ENCODE measurements around the gene SPEF2.
A peak's percentile ranks its signal among the peaks of the same experiment; 100 is the strongest.

SPEF2 gene

DNA sequence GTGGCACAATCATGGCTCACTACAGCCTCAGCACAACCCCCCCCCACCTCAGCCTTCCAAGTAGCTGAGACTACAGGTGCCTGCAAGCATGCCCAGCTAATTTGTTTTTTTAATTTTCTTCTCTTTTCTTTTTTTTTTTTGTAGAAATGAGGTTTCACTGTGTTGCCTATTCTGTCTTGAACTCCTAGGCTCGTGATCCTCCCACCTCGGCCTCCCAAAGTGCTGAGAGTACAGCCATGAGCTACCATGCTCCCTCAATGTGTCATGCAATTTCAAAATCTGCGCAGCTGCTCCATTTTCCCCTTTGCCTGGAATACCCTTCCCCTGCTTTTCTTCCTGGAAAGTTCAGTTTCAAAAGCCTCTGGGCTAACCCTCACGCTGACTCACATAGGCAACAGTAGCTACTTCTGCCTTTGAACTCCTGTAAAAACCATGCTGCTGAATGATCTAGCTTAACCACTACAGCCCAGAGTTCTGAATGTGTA is 168.0 kb downstream of the SPEF2 start:
- no peak for DNase-seq

DNA sequence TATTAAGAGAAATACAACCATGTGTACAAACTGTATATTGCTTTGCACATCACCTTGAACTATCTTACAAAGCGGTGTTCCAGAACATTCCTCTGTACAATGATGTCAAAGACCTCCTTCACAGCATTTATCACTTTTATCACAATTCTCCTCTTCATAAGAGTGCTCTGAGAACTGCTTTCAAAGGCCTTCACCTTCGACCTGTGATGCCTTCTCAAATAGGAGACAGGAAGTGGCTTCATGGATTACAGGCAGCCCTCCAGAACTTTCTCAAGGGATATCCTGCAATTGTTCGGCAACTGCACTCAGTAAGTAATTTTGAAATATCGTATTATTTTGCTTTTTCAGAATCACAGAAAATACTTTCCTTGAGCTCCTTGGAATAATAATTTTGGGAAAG is 171.1 kb downstream of the SPEF2 start:
- no peak for DNase-seq

DNA sequence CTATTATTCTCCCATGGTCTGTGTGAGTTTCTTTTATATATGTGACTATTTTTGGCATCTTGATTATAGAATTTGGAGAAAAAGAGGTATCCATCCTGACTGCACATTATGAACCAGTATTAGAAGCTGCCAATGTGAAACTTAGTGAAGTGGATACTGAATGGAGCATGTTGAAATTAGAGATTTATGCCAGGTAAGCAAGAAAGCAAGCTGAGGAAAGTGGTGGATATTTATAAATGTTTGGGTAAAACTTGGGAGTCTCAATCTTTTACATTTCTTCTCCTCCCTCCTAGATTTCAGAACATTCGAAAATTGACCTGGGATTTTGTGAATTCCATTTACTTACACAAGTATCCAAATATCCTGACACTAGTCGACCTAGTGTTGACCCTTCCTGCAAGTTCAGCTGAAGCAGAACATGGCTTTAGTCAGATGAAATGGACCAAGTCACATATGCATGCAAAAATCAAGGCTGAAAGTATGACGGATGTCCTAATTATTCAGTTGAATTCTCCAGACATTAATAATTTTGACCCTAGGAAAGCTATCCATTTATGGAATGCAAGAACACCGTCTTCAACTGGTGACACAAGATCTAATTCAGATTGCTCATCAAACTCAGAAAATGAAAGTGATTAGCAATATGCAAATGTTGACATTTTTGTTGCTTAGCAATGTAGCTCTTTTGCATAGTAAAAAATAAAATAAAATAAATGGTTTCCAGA is 172.2 kb downstream of the SPEF2 start:
- DNase-seq, result no peak

DNA sequence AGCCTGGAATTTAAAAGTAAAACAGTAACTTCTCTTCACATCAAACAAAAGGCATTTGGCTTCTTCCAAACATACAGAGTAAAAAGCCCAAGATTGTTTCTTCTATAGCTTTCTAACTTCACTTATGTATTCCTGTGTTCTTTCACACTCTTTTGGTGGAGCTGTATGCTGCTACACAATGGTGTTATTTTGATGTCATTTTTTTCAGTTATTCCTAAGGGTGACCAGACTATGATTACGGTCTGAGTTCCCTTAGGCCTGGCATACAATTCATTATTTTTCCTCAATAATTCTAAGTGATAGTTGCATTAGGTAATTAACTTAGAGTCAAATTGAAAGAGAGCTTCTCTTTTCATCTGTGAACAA is 172.8 kb downstream of the SPEF2 start:
- DNase-seq, result no peak

DNA sequence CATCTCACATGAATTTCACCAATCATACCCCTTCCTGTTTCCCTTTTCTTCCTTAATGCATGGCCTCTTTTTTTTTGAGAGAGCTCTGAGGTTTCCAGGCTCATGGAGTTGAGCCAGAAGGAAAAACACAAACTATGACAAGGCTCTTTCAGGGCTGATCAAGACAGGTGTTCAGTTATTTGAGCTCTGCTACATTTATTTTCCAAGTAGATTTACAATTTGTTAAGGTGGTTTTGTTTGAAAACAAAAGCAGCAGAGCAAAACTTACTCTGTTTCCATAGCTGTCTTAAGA is 176.6 kb downstream of the SPEF2 start:
- no peak for DNase-seq

DNA sequence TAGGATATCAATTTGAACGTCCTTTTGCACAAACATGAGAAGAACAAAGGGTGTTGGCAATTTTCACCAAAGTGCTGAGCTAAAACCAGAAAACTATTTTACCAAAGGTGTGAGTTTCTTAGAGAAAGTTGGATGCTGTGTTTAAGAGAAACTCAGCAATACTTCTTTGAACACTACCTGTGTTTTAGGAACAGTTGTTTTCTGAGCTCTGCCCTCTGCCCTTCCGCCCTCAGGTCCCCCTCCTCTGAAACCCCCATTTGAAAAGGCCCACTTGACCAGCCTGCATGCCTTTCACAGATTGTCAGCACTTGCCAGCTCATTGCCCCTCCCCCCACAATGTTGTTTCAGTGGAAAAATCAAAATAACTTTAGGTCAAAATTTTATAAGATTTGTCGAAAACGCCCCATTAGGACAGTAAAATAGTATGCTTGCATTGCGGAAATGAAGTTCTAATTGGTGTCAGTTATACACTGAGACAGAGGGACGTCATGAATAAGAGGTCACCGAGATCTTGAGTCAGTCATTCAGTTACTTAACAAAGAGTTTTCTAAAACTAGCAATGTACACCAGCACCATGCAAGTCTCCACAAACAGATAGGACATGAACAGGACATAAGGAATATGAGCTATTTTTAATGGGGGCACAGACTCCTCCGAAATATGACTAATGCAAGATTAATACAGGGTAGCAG is 177.2 kb downstream of the SPEF2 start:
- no peak for DNase-seq

DNA sequence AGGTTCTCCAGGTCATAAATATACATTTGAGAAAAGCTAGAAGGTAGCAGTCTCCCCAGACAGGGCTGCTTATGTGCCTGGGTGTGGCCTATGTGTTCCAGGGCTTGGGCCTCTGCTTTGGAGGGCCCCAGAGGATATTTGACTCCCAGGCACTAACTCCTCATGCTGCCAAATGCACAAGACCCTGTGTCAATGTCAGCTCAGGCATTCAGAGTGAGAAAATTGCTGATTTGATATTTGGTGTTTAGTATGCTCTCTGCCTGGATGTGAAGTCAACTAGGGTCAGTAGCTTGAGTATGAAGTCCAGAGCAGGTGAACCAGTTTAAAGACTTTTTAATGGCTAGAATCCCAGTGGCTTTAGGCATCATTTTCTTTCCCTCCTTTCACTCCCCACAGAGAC is 181.5 kb downstream of the SPEF2 start:
- no peak for DNase-seq

DNA sequence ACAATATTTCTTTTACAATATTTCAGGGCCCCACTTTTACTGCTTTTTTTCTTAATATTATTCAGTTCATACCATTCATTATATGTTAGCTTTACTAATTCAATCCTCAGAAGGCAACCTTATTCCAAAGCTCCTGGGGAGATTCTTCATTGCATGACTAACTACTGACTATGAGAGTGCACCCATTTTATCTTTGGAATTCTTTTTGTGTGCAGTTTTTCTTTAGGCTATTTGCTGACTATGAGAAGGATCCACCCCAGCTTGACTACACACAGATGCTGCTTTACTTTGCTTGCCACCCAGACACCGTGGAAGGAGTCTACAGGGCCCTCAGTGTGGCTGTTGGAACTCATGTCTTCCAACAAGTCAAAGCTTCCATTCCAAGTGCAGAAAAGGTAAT is 182.1 kb downstream of the SPEF2 start:
- DNase-seq, result no peak

DNA sequence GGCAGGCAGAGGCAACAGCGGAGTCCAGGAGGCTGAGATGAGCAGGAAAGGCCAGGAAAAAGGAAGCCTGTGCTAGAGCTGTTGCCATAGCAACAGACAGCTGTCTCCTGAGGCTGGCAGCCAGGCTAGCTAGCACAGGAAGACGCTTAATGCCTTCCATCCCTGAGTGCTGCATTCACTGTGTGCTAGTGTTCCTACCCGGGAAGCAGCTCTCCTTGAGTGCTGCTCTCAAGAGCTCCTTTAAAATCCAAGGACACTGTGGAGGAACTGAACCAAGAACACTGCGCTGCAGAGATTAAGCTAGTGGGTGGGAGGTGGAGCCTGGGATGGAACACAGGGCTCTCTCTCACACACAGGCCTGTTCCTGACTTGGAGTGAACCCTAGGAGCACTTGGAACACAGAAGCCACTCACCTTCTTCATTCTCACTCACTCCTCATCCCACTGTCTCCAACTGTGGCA is 185.6 kb downstream of the SPEF2 start:
- DNase-seq, result peak; percentile 87

DNA sequence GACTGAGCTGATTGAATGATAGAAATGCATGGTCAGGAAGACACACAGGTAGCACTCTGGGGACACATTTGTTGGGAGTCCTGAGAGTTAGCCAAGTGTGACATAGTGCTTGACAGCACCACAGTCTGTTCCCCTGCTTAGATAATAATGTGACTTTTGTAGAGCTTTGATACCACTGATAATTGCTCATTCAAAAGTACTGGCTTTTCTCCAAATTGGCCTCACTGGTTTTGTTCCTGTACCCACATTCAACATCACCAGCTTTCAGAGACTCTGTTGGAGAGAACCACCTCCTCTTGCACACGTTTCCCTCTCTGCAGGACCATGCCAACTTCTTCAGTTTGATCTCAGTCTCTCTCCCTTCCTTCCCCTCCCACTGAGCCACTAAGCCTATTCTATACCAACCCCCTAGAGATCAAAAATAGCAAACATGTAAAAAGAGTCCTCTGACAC is 186.6 kb downstream of the SPEF2 start:
- no peak for DNase-seq

DNA sequence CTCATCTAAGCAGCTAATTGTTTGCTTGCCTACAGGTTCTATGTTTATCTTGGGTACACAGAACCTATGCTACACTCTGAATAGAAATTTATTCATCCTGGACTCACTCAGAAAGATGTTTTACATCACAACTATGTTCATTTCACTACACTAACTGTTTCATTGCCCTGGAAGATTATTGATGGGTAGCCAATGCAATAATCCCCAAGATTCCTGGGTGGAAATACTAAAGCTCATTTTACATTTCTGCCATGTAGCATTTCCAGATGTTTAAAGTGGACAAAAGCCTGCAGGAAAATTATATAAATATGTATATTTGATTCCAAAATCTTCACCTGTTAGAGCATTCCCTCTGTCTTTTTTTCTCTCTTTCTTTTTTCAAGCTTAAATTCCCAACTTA is 187.2 kb downstream of the SPEF2 start:
- no peak for DNase-seq

DNA sequence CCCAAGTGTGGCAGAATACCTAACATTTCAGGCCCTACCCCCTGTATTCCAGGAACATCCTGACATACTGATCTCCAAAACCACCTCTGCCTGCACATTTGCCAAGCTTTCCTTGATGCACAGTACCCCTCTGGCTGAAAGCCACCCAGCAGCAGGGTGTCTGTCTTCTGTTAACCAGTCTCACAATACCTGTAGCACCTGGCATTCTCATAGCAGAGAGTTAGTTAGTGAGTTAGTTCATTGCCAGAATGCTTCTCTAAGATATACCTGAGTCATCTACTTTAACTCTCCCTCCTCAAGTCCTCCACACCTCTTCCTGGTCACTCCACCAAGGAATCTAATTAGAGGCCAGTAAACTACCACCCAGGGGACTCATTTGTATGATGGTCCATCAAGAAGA is 192.9 kb downstream of the SPEF2 start:
- DNase-seq, result no peak

DNA sequence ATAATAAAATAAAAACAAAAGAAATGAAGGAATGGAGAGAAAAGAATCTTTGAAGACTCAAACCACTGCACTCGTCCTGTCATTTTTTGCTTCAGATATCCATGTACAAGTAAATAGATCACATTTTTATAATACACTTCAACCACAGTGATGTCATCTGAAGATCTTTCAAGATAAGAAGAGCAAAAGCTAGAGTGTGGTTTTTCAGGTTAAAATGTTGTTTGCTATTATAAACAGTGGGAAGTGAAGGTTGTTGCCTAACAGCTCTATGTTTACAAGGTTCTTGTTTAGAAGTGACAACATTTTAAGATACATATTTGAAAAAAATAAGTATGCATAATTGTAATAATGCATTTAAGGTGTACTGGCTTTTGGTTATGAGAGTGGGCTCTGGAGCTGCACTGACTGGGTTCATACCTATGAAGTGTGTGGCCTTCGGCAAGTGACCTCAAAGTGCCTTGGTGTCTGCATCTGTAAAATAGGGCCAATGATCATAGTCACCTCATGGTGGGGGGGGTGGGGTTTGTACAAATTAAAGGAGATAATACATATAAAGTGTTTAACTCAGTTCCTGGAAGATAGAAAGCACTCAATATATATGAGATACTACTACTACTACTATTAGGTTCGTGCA is 193.6 kb downstream of the SPEF2 start:
- no peak for DNase-seq

DNA sequence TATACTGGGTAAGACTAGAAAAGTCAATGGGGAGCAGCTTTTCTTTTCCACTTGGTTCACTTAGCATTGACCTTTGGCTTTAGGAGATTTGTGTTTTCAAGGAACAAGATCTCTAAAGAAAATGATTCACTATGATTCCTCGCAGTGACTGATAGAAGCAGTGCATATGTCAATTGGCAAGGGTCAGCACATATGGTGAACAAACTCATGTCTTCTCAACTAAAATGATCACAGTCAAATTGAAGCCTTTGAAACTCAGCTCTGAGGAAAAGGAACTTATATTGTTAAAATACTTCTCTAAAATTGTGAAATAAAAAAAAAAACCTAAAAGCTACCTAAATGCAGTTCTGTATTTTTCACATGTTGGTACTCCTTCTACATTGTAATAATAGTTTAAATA is 195.9 kb downstream of the SPEF2 start:
- no peak for DNase-seq

DNA sequence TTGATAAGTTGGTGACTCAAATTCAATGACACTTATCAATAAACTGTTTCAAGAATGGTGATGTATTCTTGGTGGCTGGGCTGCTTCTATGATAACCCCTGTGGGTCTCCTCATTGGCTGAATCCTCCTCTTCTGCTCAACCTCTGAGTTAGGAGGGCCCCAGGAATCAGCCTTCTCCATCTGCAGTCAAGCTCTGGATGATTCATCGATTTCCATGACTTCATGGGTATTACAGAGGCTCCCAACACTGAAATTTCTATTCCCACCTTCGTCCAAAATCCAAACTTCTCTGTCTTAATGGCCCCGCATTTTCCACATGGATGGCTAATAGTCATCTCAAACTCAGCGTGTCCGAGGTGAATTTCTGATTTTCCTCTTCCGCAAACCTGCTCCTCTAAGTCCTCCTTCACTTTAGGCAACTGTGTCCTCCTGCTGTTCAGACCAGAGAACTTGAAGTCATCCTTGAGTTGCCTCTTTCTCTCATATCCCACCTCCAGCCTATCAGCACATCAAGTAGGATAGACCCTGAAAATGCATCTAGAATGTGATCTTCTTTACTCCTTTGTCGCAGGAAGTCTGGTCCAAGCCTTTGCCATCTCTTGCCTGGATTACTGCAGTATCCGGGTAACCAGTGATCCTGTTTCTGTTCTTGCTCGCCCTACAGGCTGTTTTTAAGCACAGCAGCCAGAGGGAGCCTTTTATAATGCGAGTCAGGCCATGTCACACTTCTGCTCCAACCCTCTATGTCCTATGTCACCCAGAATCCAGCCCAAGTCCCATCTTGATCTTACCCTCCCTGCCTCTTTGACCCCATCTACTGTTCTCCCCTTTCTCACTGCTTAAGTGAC is 197.7 kb downstream of the SPEF2 start:
- DNase-seq, result no peak

DNA sequence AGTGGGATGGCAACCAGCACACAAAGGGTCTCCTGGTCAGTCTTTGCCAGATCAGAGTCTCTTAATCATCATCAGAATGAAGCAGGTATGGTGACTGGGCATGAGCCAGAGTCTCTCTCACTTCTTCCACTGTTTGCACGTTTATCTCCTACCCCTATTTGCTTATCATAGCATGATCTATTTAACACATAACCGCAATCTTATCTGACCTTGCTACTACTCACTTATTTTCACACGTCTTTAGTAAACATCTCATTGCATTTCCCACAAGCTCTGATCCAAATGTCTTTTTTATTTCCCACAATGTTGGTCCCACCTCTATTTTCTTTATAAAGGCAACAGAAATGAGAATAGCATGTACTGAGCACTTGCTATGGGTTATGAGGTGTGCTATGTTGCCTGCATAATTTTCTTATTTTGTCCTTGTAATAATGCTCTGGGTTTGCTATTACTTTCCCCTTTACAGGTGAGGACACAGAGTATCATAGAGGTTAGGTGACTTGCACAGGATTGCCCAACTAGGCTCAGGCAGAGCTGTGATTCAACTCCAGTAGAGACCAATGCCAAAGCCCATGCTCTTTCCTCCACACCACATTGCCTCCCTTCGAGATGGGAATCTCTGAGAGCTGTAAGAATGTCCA is 199.3 kb downstream of the SPEF2 start:
- DNase-seq, result no peak

DNA sequence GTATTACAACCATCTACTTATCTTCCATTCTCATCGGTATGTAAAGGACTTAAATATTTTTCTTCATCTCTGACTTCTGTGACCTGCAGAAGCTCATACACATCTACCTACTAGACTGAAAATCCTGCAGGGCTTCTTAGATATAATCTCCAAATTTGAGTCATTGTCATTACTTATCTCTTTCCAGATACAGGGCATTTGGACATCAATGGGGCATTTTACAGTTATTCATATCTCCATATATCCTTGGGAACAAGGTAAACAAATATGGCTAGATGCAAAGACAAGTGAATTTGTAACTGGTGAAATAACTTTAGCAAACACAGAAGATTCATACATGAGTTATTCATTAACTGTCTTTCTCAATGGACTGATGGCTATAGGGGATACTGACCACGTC is 201.4 kb downstream of the SPEF2 start:
- DNase-seq, result no peak

DNA sequence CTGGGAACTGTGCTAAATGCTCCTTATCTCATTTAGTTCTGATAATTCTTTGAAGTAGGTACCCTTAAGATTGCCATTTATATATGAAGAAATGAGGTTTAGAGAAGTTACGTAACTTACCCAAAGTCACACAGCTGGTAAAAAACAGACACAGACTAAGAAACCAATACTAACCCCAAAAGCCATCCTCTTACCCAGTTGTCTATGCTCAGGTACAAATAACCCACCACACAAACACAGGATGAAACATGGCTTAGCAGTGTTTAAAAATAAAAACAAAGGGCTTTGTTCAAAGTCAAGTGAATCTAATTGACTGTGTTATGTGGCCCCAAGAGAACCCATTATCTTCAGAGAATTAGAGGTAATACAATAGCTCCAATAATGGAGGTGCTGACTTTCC is 202.0 kb downstream of the SPEF2 start:
- DNase-seq, result no peak

DNA sequence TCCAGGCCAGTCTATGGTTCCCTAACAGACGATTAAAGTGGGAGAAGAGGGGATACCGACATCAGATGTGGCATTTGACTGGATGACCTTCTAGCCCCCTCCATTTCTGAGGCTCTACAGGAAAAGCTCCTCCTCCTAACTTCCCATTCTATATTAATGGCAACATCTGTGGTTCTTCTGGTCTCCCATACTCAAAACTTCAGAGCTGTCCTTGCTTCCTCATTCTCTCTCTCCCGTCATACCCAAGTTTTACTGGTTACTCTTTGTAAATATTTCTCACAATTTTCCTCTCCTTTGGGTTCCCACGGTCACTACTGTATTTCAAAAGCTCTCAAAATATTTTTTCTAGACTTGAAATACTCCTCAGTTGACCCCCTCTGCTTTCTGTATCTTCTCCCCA is 203.1 kb downstream of the SPEF2 start:
- no peak for DNase-seq

DNA sequence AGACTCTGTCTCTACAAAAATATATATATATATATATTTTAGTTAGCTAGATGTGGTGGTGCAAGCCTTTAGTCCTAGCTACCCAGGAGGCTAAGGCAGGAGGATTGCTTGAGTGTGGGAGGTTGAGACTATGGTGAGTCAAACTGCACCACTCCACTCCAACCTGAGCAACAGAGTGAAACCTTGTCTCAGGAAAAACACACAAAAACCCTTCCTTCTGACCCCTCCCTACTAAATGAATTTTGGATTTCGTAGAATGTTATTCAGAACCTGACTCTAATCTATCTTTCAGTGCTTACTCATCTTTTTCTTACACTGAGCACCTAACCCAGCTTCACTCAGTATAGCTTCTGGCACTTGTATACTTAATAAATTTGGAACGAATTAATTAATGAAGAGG is 203.8 kb downstream of the SPEF2 start:
- no peak for DNase-seq

DNA sequence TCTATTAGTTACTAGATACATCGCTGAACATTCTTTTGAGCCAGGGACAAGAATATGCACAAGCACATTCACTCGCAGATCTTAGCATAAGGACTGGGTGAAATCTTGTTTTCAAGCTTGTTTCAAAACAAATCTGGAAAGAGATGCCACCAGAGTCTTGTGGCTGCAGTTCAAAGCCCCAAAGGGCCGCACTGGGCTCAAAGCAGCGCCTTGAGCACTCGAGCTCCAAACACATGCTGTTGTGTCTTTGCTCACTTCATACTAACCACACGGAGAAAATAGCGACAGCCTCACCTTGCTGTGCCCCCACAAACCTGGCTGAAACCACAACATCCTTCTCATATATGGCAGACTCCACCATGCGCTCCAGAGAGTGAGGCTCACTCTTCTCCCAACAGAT is 204.8 kb downstream of the SPEF2 start:
- no peak for DNase-seq

DNA sequence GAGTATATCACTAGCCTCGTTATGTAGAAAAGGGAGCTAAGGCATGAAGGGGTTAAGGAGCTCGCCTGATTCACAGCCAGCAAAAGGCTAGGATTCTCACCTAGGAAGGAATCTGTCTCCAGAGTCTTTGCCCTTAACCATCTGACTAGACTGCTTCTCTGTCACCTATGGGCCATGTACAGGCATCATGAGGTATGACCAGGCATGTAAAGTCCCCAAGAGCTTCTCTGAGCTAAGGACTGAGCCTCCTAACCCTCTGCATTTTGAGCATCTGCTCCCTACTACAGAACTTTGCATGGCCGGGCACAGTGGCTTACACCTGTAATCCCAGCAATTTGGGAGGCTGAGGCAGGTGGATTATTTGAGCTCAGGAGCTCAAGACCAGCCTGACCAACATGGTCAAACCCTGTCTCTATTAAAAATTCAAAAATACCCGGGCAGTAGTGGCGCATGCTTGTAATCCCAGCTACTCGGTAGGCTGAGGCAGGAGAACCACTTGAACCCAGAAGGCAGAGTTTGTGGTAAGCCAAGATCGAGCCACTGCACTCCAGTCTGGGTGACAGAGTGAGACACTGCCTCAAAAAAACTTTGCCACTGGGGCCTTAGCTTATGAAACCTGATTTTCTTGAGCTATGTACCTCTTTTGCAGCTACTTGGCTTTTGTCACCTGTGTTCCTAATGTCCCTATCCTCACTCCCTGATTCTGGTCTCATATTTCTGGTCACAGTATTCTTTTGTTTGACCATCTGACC is 205.9 kb downstream of the SPEF2 start:
- DNase-seq, result no peak
